Spleen (tissue), 11 donors: ENCODE measurements around the gene PINK1. TPM values are rescaled to one million over a fixed set of nuclear protein-coding genes. Genes with fewer than 3 reads are reported as not detected.

ENCODE experiments used
- DNase-seq: peaks from one replicate; pipeline ENCODE4 v3.0.0-alpha.2; 2020
- H3K27ac ChIP-seq, 8 donors: fragments of 200-600 bp; sonication (generic) in 7 of 8; 1 replicate in 4 of 8; 2 replicates in 4 of 8; pipeline versions ENCODE4 v1.5.0 to v1.8.0; 2016 to 2021; ENCODE audit warnings: inconsistent platforms in 4 of 8, mild to moderate bottlenecking in 4 of 8, moderate library complexity in 1 of 8
- H3K27me3 ChIP-seq, 7 donors: fragments of 200-600 bp; sonication (generic) in 6 of 7; replicated peaks in 1 of 7; 1 replicate in 4 of 7; 2 replicates in 3 of 7; pipeline versions ENCODE4 v1.5.0 to v1.8.0; 2016 to 2021; ENCODE audit warnings: inconsistent platforms in 3 of 7, mild to moderate bottlenecking in 1 of 7
- H3K36me3 ChIP-seq, 6 donors: fragments of 200-600 bp; sonication (generic) in 5 of 6; 1 replicate in 4 of 6; 2 replicates in 2 of 6; pipeline versions ENCODE4 v1.5.0 to v1.8.0; 2016 to 2021; ENCODE audit warnings: inconsistent platforms in 2 of 6
- H3K4me1 ChIP-seq, 6 donors: fragments of 200-600 bp; sonication (generic) in 5 of 6; 1 replicate in 3 of 6; 2 replicates in 3 of 6; pipeline versions ENCODE4 v1.5.0 to v1.8.0; 2016 to 2021; ENCODE audit warnings: inconsistent platforms in 3 of 6
- H3K4me3 ChIP-seq, 8 donors: fragments of 200-600 bp; sonication (generic) in 7 of 8; 1 replicate in 4 of 8; 2 replicates in 4 of 8; pipeline versions ENCODE4 v1.5.0 to v1.8.0; 2016 to 2021; ENCODE audit warnings: inconsistent platforms in 4 of 8, mild to moderate bottlenecking in 4 of 8, moderate library complexity in 2 of 8
- H3K9me3 ChIP-seq, 8 donors: fragments of 200-600 bp; sonication (generic) in 7 of 8; 1 replicate in 4 of 8; 2 replicates in 4 of 8; pipeline versions ENCODE4 v1.5.0 to v1.8.0; 2016 to 2021; ENCODE audit warnings: inconsistent platforms in 4 of 8
- POLR2A ChIP-seq, 3 donors: fragments of 450-650 bp; IDR thresholded peaks; one replicate each; pipeline ENCODE4 v1.5.1; 2017; ENCODE audit warnings: antibody characterized with exemption in 3 of 3, mild to moderate bottlenecking in 1 of 3
- POLR2AphosphoS5 ChIP-seq, 3 donors: sonication (generic); formaldehyde crosslinking; IDR thresholded peaks; one replicate each; pipeline ENCODE4 v1.5.1; 2017; ENCODE audit warnings: antibody characterized with exemption in 3 of 3
- WGBS, 5 donors: extraction: QIAGEN DNeasy Blood & Tissue Kit in 3 of 5; methylation state at CpG; one replicate each; pipeline versions ENCODE4 v1.1.5 to v1.1.7; 2013 to 2018; 5-methylcytosine and 5-hydroxymethylcytosine counted together
- intact Hi-C: fragments of 100-400 bp; cut with DNase I; formaldehyde crosslinking; loops from one replicate; pipeline ENCODE4 v1.15.0; 2023; ENCODE audit warnings: low total_unique reads
- polyA plus RNA-seq, 3 donors: library from polyadenylated mRNA; stranded (reverse); fragments of 200-250 nt; gene quantifications; one replicate each; pipeline ENCODE4 v1.2.1, GENCODE V29; 2013
- total RNA-seq, 7 donors: library from RNA; depleted of rRNA in 3 of 7; stranded (reverse); fragments of >200 nt in 3 of 7; fragmentation: NEBNext Ultra II Directional in 4 of 7; extraction: Animal tissue kit (Norgen Biotek cat#: 25700) in 4 of 7; gene quantifications; one replicate each; pipeline versions ENCODE4 v1.1.0 to v1.2.1, GENCODE V29; 2016 to 2021
- TF ChIP-seq, protein P1 (sequence below), 11 experiments: fragments of 200-600 bp in 7 of 11; fragments of 450-650 bp in 4 of 11; sonication (generic) in 4 of 11; IDR thresholded peaks in 8 of 11; conservative IDR thresholded peaks in 3 of 11; 1 replicate in 7 of 11; 2 replicates in 4 of 11; pipeline versions ENCODE4 v1.4.0 to v1.8.0; 2016 to 2021; ENCODE audit warnings: antibody characterized with exemption in 11 of 11, inconsistent platforms in 4 of 11, mild to moderate bottlenecking in 1 of 11
- donor health status: healthy with polysubstance abuse.
- donor health status: DM: no; HTN: no; CAD: no; lungs with moderate emphysema.
- donor health status: DM: no; HTN: no; CAD: no.
- donor health status: Bipolar disorder and iron deficiency.
- donor health status: healthy.
- donor health status: DM: no; HTN: no; CAD: no.
- donor health status: DM: yes; HTN: yes; CAD: no.

Gene PINK1
- total and polyA plus RNA-seq, 10 donors, result 20.3 to 73.4 (median 47.9) TPM

DNA sequence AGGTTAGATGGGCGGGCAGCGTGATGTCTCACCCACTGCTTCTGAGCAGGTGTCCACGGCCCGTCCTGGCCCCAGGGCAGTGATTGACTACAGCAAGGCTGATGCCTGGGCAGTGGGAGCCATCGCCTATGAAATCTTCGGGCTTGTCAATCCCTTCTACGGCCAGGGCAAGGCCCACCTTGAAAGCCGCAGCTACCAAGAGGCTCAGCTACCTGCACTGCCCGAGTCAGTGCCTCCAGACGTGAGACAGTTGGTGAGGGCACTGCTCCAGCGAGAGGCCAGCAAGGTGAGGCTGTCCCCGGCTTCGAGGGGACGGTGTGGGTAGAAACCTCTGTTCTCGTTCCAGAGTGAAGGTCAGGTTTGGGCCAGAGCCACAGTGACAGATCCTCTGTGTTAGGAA is 15.7 kb downstream of the PINK1 start:
- TF ChIP-seq, protein P1, sequence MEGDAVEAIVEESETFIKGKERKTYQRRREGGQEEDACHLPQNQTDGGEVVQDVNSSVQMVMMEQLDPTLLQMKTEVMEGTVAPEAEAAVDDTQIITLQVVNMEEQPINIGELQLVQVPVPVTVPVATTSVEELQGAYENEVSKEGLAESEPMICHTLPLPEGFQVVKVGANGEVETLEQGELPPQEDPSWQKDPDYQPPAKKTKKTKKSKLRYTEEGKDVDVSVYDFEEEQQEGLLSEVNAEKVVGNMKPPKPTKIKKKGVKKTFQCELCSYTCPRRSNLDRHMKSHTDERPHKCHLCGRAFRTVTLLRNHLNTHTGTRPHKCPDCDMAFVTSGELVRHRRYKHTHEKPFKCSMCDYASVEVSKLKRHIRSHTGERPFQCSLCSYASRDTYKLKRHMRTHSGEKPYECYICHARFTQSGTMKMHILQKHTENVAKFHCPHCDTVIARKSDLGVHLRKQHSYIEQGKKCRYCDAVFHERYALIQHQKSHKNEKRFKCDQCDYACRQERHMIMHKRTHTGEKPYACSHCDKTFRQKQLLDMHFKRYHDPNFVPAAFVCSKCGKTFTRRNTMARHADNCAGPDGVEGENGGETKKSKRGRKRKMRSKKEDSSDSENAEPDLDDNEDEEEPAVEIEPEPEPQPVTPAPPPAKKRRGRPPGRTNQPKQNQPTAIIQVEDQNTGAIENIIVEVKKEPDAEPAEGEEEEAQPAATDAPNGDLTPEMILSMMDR (IDR thresholded peaks at IDR 0.05 in 8 of 11, conservative IDR thresholded peaks at IDR 0.05 in 3 of 11), result no peak
- peak in 2 of 3 donors; percentile 22 to 38 for TF ChIP-seq POLR2AphosphoS5 (IDR thresholded peaks at IDR 0.05)
- no peak for TF ChIP-seq POLR2A (IDR thresholded peaks at IDR 0.05)
- Histone ChIP-seq H3K36me3 (peaks cover 2 to 100% (median 84%) of the 10 kb centered on the region in 6 donors), H3K27ac (no peak overlapping the region), H3K4me3 (no peak overlapping the region), H3K27me3 (no peaks in the 10 kb centered on the region), H3K4me1 (peaks cover 0 to 5% (median 0%) of the 10 kb centered on the region in 6 donors), H3K9me3 (no peaks in the 10 kb centered on the region)
- WGBS, 5 donors, result 90 to 97% (median 95%) methylated on average over 6 to 15 of the region's 15 CpGs
- no peak for DNase-seq
- intact Hi-C loops, result no loop called here

DNA sequence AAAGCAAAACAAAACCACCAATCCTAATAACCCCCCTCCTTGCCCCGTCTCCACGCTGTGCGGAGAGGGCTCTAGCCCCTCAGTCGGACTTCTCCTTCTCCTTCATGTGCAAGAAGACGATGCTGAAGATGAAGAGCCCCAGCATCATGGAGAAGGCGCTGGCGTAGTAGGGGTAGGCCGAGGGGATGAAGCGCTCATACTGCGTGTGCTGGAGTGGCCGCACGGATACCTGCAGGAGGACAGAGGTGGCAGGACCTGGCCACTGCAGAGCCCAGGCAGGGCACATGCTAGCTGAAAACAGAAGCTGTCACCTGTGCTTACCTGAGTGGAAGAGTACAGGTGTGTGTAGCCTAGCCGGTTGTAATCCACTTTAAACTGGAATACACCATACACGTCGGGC is 19.0 kb downstream of the PINK1 start:
- H3K36me3 ChIP-seq, result peaks cover 2 to 100% (median 97%) of the 10 kb centered on the region in 6 donors
- H3K4me3 ChIP-seq, result no peak overlapping the region
- H3K4me1 ChIP-seq, result peaks cover 0 to 36% (median 9%) of the 10 kb centered on the region in 6 donors
- TF ChIP-seq POLR2A (IDR thresholded peaks at IDR 0.05) (no peak), POLR2AphosphoS5 (IDR thresholded peaks at IDR 0.05) (peak in 2 of 3 donors; percentile 28 to 61)
- TF ChIP-seq, protein P1 (IDR thresholded peaks at IDR 0.05 in 8 of 11, conservative IDR thresholded peaks at IDR 0.05 in 3 of 11), result no peak
- intact Hi-C loops, result no loop called here
- no peak for DNase-seq
- WGBS, 5 donors, result 93 to 98% (median 96%) methylated on average over 15 of the region's 15 CpGs
- no peaks in the 10 kb centered on the region for H3K27me3 ChIP-seq
- no peaks in the 10 kb centered on the region for H3K9me3 ChIP-seq
- H3K27ac ChIP-seq, result no peak overlapping the region

DNA sequence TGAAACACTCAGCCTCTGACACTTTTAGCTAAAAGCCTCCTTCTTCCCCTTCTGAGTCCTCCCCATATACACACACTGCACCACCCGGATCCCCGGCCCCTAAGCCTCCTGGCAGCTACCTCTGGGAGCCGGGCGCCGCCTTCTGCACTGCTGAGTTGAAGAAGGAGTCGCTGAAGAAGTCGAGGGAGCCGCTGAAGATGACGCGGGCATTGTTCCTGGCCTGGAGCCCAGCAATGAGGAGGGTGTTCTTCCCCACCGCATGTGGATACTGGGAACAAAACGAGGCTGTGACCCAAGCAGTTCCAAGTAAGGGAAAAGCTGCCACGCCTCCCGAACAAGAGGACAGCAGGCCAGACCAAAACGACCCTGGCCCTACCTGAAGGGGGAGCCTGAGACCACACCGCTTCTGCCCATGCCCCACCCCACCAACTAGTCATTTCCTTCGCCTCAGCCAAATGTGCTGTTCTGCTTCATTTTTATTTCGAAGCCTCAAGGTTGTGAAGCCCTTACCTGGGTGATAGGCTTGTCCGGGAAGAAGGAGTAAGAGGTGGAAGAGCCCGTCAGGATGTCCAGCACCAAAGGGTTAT is 20.9 kb downstream of the PINK1 start:
- intact Hi-C loops, result no loop called here
- H3K4me1 ChIP-seq, result peaks cover 4 to 55% (median 19%) of the 10 kb centered on the region in 6 donors
- no peak overlapping the region for H3K4me3 ChIP-seq
- H3K27ac ChIP-seq, result peak overlapping the region in 5 of 8 donors; percentile 36 to 59 (median 50)
- no peaks in the 10 kb centered on the region for H3K27me3 ChIP-seq
- H3K36me3 ChIP-seq, result peaks cover 2 to 100% (median 89%) of the 10 kb centered on the region in 6 donors
- no peak for DNase-seq
- H3K9me3 ChIP-seq, result no peaks in the 10 kb centered on the region
- 73 to 86% (median 75%) methylated on average over 19 to 20 of the region's 20 CpGs for WGBS, 5 donors
- TF ChIP-seq, protein P1 (IDR thresholded peaks at IDR 0.05 in 8 of 11, conservative IDR thresholded peaks at IDR 0.05 in 3 of 11), result no peak
- peak; percentile 10 to 59 (median 42) for TF ChIP-seq POLR2AphosphoS5 (IDR thresholded peaks at IDR 0.05)

DNA sequence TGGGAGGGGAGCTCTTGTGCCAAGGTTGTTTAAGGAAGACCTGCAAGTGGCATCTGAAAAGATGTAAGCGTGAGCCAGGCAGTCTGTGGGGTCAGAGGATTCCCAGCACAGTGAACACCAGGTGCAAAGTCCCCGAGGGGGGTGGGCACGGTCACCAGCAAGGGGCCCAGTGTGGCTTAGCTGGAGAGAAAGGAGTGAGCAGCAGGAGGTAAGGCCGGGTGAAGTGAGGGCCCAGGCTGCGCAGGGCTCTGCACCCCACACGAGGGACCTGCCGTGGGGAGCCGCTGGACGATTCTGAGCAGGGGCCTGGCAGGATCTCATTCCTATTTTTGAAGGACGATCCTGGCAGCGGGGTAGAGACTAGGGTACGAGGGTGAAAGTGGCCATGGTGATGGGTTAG is 23.8 kb downstream of the PINK1 start:
- TF ChIP-seq POLR2A (IDR thresholded peaks at IDR 0.05) (no peak), POLR2AphosphoS5 (IDR thresholded peaks at IDR 0.05) (peak in 2 of 3 donors; percentile 28 to 65)
- TF ChIP-seq, protein P1 (IDR thresholded peaks at IDR 0.05 in 8 of 11, conservative IDR thresholded peaks at IDR 0.05 in 3 of 11), result no peak
- H3K36me3 ChIP-seq, result peaks cover 2 to 79% (median 64%) of the 10 kb centered on the region in 6 donors
- no peak for DNase-seq
- H3K9me3 ChIP-seq, result no peaks in the 10 kb centered on the region
- intact Hi-C loops, result no loop called here
- 87 to 91% (median 87%) methylated on average over 12 of the region's 12 CpGs for WGBS, 5 donors
- H3K27me3 ChIP-seq, result no peaks in the 10 kb centered on the region
- H3K4me3 ChIP-seq, result no peak overlapping the region
- H3K4me1 ChIP-seq, result peaks cover 21 to 81% (median 40%) of the 10 kb centered on the region in 6 donors
- H3K27ac ChIP-seq, result peak overlapping the region in 2 of 8 donors; percentile 58 to 89
